ENCODE data around the gene ULK1. TPM values are rescaled to one million over a fixed set of nuclear protein-coding genes. Genes with fewer than 3 reads are reported as not detected.

ULK1 gene
- total and polyA plus RNA-seq, 2 of the 13 experiments (the other 11 are each of a cell fraction or from before 2014, with no cell fraction given) = 2.8 to 10.1 TPM

GRCh38 chr12:131949431-131950181 is 55.2 kb downstream of the ULK1 start, which contains the start of gene EP400 (continued):
- TF ChIP-seq, protein P1, sequence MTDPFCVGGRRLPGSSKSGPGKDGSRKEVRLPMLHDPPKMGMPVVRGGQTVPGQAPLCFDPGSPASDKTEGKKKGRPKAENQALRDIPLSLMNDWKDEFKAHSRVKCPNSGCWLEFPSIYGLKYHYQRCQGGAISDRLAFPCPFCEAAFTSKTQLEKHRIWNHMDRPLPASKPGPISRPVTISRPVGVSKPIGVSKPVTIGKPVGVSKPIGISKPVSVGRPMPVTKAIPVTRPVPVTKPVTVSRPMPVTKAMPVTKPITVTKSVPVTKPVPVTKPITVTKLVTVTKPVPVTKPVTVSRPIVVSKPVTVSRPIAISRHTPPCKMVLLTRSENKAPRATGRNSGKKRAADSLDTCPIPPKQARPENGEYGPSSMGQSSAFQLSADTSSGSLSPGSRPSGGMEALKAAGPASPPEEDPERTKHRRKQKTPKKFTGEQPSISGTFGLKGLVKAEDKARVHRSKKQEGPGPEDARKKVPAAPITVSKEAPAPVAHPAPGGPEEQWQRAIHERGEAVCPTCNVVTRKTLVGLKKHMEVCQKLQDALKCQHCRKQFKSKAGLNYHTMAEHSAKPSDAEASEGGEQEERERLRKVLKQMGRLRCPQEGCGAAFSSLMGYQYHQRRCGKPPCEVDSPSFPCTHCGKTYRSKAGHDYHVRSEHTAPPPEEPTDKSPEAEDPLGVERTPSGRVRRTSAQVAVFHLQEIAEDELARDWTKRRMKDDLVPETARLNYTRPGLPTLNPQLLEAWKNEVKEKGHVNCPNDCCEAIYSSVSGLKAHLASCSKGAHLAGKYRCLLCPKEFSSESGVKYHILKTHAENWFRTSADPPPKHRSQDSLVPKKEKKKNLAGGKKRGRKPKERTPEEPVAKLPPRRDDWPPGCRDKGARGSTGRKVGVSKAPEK (CRISPR knock-in tag; IDR thresholded peaks at IDR 0.05; ENCODE audit: borderline replicate concordance) = no peak
- TF ChIP-seq ZNF451 (CRISPR knock-in tag; IDR thresholded peaks at IDR 0.05) = no peak
- TF ChIP-seq TBP (CRISPR knock-in tag; IDR thresholded peaks at IDR 0.05) = no peak
- no peak for TF ChIP-seq ZNF674 (CRISPR knock-in tag; IDR thresholded peaks at IDR 0.05; ENCODE audit: low read depth)
- no peak for TF ChIP-seq ZFP41 (CRISPR knock-in tag; IDR thresholded peaks at IDR 0.05; ENCODE audit: borderline replicate concordance)
- TF ChIP-seq HES4 (CRISPR knock-in tag; IDR thresholded peaks at IDR 0.05; ENCODE audit: borderline replicate concordance) = no peak; the same call in 1 of the 2 replicates
- TF ChIP-seq ZNF143 (CRISPR knock-in tag; IDR thresholded peaks at IDR 0.05) = no peak; the same call in 1 of the 2 replicates
- no peak for TF ChIP-seq ARNT (IDR thresholded peaks at IDR 0.05)
- TF ChIP-seq EP300 (IDR thresholded peaks at IDR 0.05; ENCODE audit: low read depth in 2 of 2, low read length in 2 of 2) = peak in 1 of 2 experiments; percentile 51; a peak in 2 of 4 replicates
- TF ChIP-seq EP300 (CRISPR knock-in tag; IDR thresholded peaks at IDR 0.05; ENCODE audit: borderline replicate concordance) = no peak
- TF ChIP-seq SMYD3 (CRISPR knock-in tag; IDR thresholded peaks at IDR 0.05) = no peak
- TF ChIP-seq ZBTB21 (CRISPR knock-in tag; IDR thresholded peaks at IDR 0.05) = no peak
- TF ChIP-seq HMG20B (CRISPR knock-in tag; conservative IDR thresholded peaks at IDR 0.05) = no peak
- no peak for TF ChIP-seq MZF1 (CRISPR knock-in tag; IDR thresholded peaks at IDR 0.05; ENCODE audit: borderline replicate concordance)
- no peak for TF ChIP-seq ZNF720 (CRISPR knock-in tag; IDR thresholded peaks at IDR 0.05)
- peak; percentile 23; the same call in 1 of the 2 replicates for TF ChIP-seq PHF21A (CRISPR knock-in tag; IDR thresholded peaks at IDR 0.05)
- no peak for TF ChIP-seq GPN1 (CRISPR knock-in tag; IDR thresholded peaks at IDR 0.05; ENCODE audit: borderline replicate concordance)
- no peak; the same call in 1 of the 2 replicates for TF ChIP-seq RXRA (CRISPR knock-in tag; IDR thresholded peaks at IDR 0.05)
- TF ChIP-seq ZNF362 (CRISPR knock-in tag; IDR thresholded peaks at IDR 0.05; ENCODE audit: borderline replicate concordance) = no peak
- TF ChIP-seq TAF1 (CRISPR knock-in tag; IDR thresholded peaks at IDR 0.05) = peak; percentile 56; the same call in 1 of the 2 replicates
- no peak for TF ChIP-seq KDM3A (CRISPR knock-in tag; IDR thresholded peaks at IDR 0.05; ENCODE audit: low read depth)
- no peak for TF ChIP-seq ZC3H4 (CRISPR knock-in tag; IDR thresholded peaks at IDR 0.05; ENCODE audit: borderline replicate concordance)
- no peak for TF ChIP-seq JUNB (CRISPR knock-in tag; IDR thresholded peaks at IDR 0.05; ENCODE audit: borderline replicate concordance)
- TF ChIP-seq FIP1L1 (IDR thresholded peaks at IDR 0.05; ENCODE audit: borderline replicate concordance, insufficient read depth, low read depth, low read length) = no peak
- no peak for TF ChIP-seq ATF1 (CRISPR knock-in tag; IDR thresholded peaks at IDR 0.05)
- no peak for TF ChIP-seq ZNF460 (CRISPR knock-in tag; IDR thresholded peaks at IDR 0.05; ENCODE audit: borderline replicate concordance)
- TF ChIP-seq ZNF629 (CRISPR knock-in tag; conservative IDR thresholded peaks at IDR 0.05) = no peak; the same call in 1 of the 2 replicates
- no peak for TF ChIP-seq TGIF2 (CRISPR knock-in tag; IDR thresholded peaks at IDR 0.05)
- TF ChIP-seq MAZ (IDR thresholded peaks at IDR 0.05; ENCODE audit: borderline replicate concordance, low read depth, low read length) = no peak
- TF ChIP-seq MAZ (CRISPR knock-in tag; IDR thresholded peaks at IDR 0.05; ENCODE audit: low read depth) = peak; percentile 87

All from HepG2 (cell line).